CD4-positive, alpha-beta T cell treated with Interleukin-2 at 100 ng/mL for 4 hours (primary cell): ENCODE data around the gene MICALL2.

Experiments used
- DNase-seq: peaks from one replicate; pipeline ENCODE4 v3.0.0-alpha.2; 2020; ENCODE audit warnings: low spot score

Gene MICALL2

GRCh38 chr7:1468203-1468602 is 8.9 kb upstream of the MICALL2 start:
- no peak for DNase-seq

DNA sequence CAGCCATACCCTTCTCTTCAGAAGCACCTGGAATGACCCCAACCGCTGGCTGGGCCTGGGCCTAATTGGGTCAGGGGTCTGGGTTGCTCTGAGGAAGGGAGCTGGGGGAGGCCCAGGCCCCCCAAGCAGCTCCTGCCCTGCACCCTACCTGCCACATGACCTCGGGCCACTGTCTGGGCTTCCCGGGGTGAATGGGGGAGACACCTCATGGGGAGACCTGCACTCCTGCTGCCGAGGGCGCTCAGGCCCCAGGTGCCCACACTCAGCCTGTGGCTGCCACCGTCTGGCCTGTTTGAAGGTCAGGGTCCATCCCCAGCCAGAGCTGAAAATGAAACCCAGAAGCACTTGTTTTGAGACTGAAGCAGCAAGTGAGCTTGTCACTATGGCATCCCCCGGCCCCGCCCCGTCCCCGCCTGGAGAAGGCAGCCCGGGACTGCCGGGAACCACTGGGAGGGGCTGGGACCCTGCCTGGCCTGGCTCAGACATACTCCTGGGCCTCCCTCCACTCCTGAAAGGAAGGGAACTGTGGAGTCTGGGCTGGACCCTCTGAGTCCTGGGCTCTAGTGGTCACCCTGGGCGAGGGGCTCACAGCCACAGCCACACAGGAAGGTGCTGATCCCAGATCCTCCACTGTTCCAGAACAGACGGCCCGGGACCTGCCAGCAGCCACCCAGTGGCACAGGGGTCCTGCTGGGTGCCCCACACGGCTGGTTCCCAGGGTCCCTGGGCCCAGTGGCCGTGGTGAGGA is 7.4 kb upstream of the MICALL2 start:
- DNase-seq: no peak

DNA sequence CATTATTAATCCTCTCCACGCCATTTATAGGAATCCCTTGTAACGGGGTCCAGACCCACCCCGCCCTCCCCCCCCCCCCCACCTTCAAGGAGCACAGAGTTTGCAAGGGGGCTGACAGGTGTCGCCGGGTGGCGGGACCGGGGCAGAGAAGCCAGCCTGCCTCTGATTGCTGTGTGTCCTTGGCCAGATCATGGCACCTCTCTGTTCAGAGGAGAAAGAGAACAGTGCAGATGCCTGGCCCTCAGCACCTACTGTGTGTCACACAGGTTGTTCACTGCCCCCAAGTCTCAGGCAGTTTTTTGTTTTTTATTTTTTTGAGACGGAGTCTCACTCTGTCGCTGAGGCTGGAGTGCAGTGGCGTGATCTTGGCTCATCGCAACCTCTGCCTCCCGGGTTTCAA is 5.4 kb upstream of the MICALL2 start:
- DNase-seq: no peak

DNA sequence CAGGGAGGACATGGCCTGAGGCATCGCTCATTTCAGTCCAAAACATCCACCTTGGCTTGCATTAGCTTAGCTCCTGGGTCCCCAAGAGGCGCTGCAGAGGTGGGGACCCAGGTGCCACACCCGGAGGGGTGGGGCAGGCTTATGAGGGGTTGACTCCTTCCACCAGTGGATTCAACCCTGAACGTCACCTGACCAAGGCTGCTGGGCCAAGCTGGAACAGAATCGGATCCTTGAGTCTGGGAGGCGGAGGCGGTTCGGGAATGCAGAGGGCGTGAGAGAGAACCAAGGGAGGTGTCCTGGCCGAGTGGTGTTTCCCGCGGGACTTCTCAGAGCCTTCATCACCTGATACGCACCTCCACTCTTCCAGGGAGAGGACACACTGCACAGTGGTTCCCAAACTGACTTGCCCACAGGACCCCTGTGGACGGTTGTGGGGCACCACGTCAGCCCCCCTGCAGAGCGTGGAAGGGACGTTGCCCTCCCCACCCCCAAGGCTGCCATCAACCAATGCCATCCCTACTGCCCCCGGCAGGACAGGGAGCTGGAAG is 4.5 kb upstream of the MICALL2 start:
- no peak for DNase-seq

- no peak for DNase-seq
Measured at GRCh38 chr7:1461646-1462375, 2.5 kb upstream of the MICALL2 start.

DNA sequence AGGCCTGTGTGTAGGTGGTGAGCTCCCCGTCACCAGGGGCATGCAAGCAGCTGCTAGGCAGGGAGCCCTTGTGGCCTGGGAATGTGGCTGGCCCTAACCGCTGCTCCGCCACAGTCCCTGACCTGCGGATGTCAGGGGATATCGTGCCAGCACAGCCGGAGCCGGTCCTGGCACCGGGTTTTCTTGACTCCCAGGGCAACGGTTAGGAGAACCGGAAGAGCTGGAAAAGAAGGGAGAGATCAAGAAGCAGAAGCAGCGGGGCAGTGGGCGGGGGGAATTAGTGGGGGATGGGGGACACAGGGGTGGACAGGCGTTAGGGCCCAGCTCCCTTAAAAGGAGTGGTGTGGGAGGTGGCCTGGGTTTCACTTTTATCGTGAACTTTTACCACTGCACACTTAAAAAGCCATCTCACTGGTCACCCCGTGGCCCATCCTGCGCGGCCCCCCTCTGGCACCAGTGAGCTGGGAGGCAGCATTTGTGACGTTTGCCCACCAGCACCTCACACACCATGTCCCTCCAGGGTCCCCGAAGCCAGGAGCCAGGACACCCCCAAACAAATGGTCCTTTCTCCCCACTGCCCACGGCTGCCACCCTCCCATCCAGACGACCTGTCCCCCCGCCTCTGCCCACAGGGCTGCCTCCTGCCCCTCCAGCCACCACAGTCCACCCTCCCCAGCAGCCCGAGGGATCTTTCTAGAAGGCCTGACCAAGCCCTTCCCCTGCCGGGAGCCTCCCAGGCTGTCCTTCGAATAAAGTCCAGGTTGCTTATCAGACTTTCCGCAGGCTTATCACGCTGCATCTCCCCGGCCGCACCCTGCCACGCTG is 1.8 kb upstream of the MICALL2 start:
- no peak for DNase-seq

DNA sequence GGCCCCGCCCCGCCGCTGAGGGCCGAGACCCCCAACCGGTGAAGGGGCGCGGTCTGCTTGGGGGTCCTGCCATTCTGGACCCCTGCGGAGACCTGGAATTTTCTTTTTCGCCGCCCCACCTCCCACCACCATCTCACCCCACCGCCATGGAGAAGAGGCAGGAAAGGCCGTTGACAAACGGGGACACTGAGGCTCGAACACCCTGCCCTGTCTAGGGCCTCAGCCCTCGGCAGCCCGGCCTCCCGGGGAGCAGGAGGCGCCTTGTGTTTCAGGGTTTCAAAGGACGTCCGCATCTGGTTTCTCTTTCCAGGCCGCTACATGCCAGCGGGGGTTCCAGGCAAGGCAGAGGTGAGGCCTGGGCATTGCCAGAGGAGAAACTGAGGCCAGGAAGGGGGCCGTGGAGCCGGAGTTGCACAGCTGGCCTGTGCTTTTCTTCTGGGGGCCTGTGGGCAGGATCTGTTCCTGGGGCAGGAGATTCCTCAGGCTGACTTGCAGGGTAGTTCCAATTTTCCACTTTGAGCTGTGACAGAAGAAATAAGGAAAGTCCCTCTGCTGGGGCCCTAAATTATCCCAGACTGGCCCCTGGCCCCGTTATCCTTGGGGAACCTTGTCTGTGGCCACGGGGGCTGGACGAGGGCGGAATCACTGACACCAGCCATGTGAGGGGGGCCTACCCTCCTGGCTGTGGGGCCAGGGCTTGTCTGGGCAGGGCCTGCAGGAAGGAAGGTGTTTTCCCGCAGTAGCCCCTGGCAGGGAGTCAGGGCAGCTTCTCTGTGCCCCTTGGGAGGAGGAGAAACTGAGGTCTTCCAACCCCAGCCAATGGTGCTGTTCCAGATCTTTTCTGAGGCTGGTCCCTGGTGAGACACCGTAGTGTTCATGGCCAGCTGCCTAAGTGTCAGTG is 900 bp upstream of the MICALL2 start:
- peak; percentile 6 for DNase-seq

GRCh38 chr7:1459512-1459892 is 232 bp upstream of the MICALL2 start:
- DNase-seq: peak; percentile 98

DNA sequence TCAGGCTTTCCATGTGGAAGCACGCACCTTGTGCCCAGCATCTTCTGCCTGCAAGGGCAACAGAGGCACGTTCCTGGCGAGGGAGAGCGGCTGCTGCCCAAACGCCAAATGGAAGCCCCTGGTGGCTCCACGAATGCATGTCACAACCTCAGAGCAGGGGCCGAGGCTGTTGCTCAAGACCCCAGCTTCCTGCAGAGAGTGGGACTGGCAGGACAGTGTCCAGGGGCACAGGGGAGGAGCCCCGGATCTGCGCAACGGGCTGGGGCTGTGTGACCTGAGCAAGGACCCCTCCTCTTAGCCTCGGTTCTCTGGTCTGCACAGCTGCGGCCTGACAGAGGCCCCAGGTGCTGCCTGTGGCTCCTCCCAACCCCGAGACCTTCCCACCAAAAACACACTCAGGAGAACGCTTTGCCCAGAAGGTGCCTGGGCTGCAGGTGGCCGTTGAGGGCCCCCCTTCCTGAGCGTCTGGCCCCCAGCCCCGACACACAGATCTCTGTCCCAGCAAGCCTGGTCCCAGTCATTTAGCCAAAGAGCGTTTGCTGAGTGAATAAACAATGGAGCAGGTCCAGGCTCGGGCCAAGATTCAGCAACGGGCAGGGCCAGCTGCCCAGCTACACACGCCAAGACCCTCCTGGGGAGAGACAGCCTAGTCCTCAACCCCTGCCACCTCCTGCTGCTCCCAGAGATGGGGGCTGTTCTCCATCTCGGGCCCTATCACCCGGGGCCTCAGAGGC is 1.2 kb downstream of the MICALL2 start:
- DNase-seq: no peak

DNA sequence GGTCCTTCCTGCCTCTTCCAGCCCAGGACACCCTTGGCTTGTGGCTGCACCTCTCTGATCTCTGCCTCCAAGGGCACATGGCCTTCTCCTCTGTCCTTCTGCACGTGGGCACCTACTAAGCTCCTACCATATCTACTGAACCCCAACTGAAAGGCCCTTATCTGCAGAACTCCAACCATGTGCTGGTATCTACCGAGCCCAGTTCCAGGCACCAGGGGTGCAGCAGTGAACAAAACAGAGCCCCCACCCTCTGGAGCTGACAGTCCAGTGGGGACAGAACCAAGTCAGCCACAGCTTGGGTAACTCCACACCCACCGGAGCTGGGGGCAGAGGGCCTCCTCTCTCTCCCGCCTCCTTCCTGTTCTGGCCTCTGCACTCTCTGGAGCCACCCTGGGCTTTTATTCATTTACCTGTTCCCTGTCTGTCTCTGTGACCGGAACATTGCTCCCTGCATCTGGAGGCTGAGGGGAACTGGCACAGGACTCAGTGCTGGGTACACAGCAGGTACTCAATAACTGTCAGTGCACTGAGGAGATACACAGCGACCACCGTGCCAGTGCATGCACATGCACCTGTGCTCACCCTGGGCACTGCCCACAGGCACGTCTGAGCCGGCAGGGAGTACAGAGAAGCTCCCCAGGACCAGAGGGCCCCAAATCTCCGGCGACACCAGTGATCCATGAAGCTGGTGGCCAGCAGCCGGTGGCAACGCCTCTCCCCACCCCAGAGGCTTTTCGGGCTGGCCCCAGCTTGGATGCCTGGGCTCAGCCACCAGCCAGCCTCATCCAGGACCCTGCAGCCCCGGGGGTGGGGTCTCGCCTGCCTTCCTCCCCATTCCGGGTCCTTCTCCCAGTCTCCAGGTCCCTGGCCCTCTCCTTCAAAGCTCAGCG is 2.0 kb downstream of the MICALL2 start:
- DNase-seq: no peak

- DNase-seq: no peak
Measured at GRCh38 chr7:1455955-1456354, 3.3 kb downstream of the MICALL2 start.

DNA sequence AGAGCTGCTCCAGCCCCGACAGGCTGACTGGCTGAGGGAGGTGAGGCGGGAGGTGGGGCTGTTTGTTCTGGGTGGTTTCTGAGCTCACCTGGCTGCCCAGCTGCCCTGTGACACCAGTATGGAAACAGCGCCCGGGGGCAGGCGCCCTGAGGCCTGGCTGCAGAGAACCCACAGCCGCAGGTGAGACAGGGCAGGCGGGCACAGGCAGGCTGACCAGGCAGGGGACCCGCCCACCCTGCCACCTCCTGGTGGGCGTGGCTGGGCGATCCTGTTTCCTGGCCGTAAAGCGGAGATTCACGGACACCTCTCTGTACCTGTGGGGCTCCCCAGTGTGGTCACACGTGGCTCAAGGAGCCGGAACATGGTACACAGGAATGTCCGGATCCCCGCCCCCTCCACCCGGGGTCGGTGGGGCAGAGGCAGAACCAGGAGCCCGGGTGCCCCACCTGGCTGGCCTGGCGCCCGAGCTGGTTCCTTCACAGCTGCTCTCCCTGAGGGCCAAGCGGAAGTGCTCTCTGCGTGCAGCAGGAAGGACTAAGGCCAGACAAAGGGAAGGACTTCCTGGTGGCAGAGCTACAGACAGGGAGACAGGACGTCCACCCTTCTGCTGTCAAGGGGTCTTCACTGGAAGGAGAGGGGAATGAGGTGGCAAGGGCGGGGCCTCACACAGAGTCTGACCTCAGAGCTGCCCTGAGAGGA is 3.9 kb downstream of the MICALL2 start:
- no peak for DNase-seq

- no peak for DNase-seq
Measured at GRCh38 chr7:1454542-1454941, 4.7 kb downstream of the MICALL2 start.

GRCh38 chr7:1452205-1452604 is 7.1 kb downstream of the MICALL2 start:
- DNase-seq: no peak

DNA sequence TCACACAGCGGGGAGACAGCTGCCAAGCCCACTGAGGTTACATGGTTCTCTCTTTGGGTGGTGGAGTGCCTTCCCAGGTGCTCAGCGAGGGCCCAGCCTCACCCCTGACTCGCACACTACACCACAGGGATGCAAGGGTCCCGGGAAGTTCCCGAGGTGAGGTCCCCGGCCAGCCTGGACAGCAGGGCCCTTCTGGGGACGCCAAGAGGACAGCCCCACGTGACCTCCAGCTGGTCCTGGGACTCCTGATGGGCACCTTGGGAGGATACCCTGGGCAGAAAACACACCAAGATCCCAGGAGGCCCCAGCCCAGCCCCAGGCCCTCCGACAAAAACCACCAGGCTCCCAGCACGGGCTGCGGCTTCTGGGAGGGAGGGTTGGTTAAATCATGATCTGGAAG is 8.3 kb downstream of the MICALL2 start:
- DNase-seq: no peak

GRCh38 chr7:1450431-1450830 is 8.8 kb downstream of the MICALL2 start:
- DNase-seq: no peak

DNA sequence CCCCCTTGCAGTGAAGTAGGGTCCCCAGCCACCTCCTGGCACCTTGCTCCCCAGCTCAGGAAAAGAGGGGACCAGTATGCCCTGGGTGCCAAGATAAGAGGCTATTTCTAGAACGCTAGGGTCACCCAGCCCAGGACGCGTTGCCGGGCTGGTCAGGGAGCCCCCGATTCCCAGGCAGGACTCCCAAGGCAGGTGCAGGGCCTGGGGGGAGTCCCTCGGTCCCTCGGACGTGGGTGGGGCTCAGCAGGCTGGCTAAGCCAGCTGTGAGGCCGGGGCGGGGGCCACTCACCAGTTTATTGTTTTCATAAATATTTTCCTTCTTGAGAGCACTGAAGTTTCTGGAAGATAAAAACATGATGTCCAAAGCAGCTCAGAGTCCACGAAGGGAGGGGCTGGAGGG is 9.3 kb downstream of the MICALL2 start:
- DNase-seq: no peak

- no peak for DNase-seq
Measured at GRCh38 chr7:1449501-1449900, 9.8 kb downstream of the MICALL2 start.

GRCh38 chr7:1448958-1449357 is 10.3 kb downstream of the MICALL2 start:
- DNase-seq: no peak
